GM18507 (cell line): ENCODE results near the gene ABCA3.
"Not testable (repeated sequence)": the region's sequence is repeated elsewhere in the genome, so short reads cannot be mapped to it uniquely, and the experiment has no call there.

Experiments used
- DNase-seq: peaks from one replicate; pipeline ENCODE4 v3.0.0; 2011; ENCODE audit warnings: low read depth; ENCODE audit not compliant: insufficient read length; ENCODE audit errors: extremely low spot score
- FAIRE-seq: peaks from 2 replicates; lab custom pipeline; 2011; peaks lifted over from hg19 to GRCh38; lab: Jason Lieb, UNC

ABCA3 gene

GRCh38 chr16:2240331-2240730 lies 100.2 kb downstream of the ABCA3 start:
- not testable (repeated sequence) for DNase-seq, FAIRE-seq

- DNase-seq (no peak), FAIRE-seq (no peak)
These were observed 101.5 kb downstream of the ABCA3 start for GRCh38 chr16:2238838-2239675.

- FAIRE-seq (no peak), DNase-seq (no peak)
These were observed 102.2 kb downstream of the ABCA3 start for GRCh38 chr16:2238150-2238837.

GRCh38 chr16:2237493-2238149 lies 102.9 kb downstream of the ABCA3 start:
- DNase-seq (no peak), FAIRE-seq (no peak)

- FAIRE-seq (no peak), DNase-seq (no peak)
These were observed 103.4 kb downstream of the ABCA3 start for GRCh38 chr16:2237102-2237482.

- FAIRE-seq (no peak), DNase-seq (no peak)
These were observed 104.0 kb downstream of the ABCA3 start, which contains the start of gene DNASE1L2 for GRCh38 chr16:2236337-2237101. DNASE1L2 (plus strand) TSS chr16:2236444; CDS start chr16:2236817, 373 bp downstream.

GRCh38 chr16:2235695-2236336 lies 104.7 kb downstream of the ABCA3 start:
- no peak for FAIRE-seq
- DNase-seq, result no peak

- FAIRE-seq, result no peak
These were observed 105.3 kb downstream of the ABCA3 start for GRCh38 chr16:2235234-2235651.

GRCh38 chr16:2234813-2235170 lies 105.7 kb downstream of the ABCA3 start:
- no peak for FAIRE-seq
- DNase-seq, result no peak

More at GRCh38 chr16:2235234-2235651, 105.3 kb downstream of the ABCA3 start:
- no peak for DNase-seq

- FAIRE-seq, result no peak
- no peak for DNase-seq
These were observed 106.4 kb downstream of the ABCA3 start for GRCh38 chr16:2233872-2234812.

- no peak for DNase-seq
- no peak for FAIRE-seq
These were observed 107.3 kb downstream of the ABCA3 start for GRCh38 chr16:2233046-2233775.

GRCh38 chr16:2232094-2232990 lies 108.2 kb downstream of the ABCA3 start:
- FAIRE-seq (no peak), DNase-seq (no peak)

GRCh38 chr16:2231016-2231931 lies 109.3 kb downstream of the ABCA3 start:
- DNase-seq (no peak), FAIRE-seq (no peak)

GRCh38 chr16:2230376-2230775 lies 110.2 kb downstream of the ABCA3 start:
- no peak for DNase-seq
- FAIRE-seq, result no peak

- FAIRE-seq, result no peak
- DNase-seq, result no peak
These were observed 110.8 kb downstream of the ABCA3 start for GRCh38 chr16:2229632-2230250.
